NB4 (cell line): ENCODE measurements around the gene LRG1.

Experiments used
- DNase-seq: peaks from one replicate; pipeline ENCODE4 v3.0.0; 2010; ENCODE audit warnings: low read depth
- H3K4me3 ChIP-seq: one replicate; pipeline ENCODE4 v1.5.1; 2011; ENCODE audit warnings: mild to moderate bottlenecking, low read depth, low read length, moderate library complexity
- MYC ChIP-seq: IDR thresholded peaks from 2 replicates; pipeline ENCODE4 v1.6.1; 2011; ENCODE audit warnings: low read depth, low read length
- POLR2A ChIP-seq: IDR thresholded peaks from 2 replicates; pipeline ENCODE4 v1.6.1; 2011; ENCODE audit warnings: mild to moderate bottlenecking; ENCODE audit not compliant: insufficient read length; ENCODE audit errors: extremely low read depth
- TF ChIP-seq, protein P1 (sequence below): IDR thresholded peaks from one replicate; pipeline ENCODE4 v1.5.1; 2012; ENCODE audit warnings: low read depth, low read length
- TF ChIP-seq, protein P2 (sequence below): IDR thresholded peaks from 2 replicates; pipeline ENCODE4 v1.6.1; 2011; ENCODE audit warnings: low read depth, low read length

LRG1 gene

DNA sequence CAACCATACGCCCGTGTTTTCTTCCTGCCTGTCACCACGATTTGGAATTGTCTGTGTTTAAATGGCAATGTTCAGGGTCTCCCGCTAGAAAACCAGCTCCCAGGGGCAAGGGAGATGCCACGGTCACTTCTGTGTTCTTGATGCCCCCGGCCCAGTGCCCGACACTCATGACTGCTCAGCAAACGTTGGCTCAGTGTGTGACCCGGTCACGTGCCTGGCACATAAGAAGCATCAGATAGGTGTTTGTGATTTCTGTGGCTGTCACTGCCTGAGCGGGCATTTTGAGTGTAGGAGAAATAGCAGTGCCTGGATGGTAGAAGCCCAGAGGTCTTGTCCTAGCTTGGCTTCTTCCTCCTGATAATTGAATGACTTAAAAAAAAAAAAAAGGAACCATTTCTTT, 52.3 kb downstream of the LRG1 start:
- no peak overlapping the region for H3K4me3 ChIP-seq
- TF ChIP-seq MYC: no peak
- TF ChIP-seq, protein P1, sequence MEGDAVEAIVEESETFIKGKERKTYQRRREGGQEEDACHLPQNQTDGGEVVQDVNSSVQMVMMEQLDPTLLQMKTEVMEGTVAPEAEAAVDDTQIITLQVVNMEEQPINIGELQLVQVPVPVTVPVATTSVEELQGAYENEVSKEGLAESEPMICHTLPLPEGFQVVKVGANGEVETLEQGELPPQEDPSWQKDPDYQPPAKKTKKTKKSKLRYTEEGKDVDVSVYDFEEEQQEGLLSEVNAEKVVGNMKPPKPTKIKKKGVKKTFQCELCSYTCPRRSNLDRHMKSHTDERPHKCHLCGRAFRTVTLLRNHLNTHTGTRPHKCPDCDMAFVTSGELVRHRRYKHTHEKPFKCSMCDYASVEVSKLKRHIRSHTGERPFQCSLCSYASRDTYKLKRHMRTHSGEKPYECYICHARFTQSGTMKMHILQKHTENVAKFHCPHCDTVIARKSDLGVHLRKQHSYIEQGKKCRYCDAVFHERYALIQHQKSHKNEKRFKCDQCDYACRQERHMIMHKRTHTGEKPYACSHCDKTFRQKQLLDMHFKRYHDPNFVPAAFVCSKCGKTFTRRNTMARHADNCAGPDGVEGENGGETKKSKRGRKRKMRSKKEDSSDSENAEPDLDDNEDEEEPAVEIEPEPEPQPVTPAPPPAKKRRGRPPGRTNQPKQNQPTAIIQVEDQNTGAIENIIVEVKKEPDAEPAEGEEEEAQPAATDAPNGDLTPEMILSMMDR: no peak
- no peak for TF ChIP-seq POLR2A
- TF ChIP-seq, protein P2, sequence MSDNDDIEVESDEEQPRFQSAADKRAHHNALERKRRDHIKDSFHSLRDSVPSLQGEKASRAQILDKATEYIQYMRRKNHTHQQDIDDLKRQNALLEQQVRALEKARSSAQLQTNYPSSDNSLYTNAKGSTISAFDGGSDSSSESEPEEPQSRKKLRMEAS: no peak
- DNase-seq: no peak
